ENCODE results near the gene PCDHAC2. TPM values are rescaled to one million over a fixed set of nuclear protein-coding genes. Genes with fewer than 3 reads are reported as not detected.
A peak's percentile ranks its signal among the peaks of the same experiment; 100 is the strongest.

The PCDHAC2 gene
- total and polyA plus RNA-seq, 2 donors (not counting 3 experiments of a cell fraction or from before 2014, with no cell fraction given) = 1.00 to 1.2 TPM

DNA sequence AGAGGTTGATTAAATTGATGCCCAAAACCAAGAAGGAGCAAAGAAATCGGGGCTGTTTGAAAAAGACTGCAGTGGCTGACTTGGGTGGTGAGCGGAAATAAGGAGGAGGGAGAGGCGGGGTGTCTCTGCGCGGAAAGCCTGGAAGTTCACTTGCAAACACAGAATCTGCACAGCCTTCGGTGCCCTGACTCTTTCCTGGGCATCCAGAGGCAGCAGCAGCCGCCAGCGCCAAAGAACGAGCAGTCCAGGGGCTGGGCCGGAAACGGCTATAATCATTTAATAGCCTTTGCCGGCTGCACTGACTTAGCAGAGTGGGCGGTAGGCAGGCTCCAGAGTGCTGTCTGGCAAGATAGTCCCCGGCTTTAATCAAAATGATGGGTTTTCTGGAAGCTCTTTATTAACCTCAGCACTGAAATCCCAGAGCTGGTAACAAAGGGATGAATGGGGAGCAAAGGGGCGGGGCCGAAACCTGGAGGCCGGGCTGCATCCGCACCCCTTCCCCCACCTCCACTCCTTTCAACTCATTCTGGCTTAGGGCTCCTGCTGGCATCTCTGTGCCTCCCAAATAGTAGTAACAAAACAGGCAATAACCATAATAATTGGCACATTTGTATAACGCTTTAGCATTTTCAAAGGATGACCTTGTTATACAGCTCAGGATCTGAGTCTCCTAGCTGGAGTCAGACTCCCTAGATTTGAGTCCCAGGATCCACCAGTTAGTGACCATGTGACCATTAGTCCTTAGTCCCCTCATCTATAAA is 35.7 kb downstream of the PCDHAC2 start:
- peak overlapping the region; percentile 6 to 31 (median 12) for H3K4me3 ChIP-seq (replicated peaks in 1 of 3; ENCODE audit: insufficient read depth in 1 of 3, low read depth in 1 of 3, low read length in 3 of 3)
- H3K79me2 ChIP-seq (ENCODE audit: control insufficient read depth, insufficient read depth, low read length) = no peaks in the 10 kb centered on the region
- peak overlapping the region; percentile 52 for H2AFZ ChIP-seq (ENCODE audit: low read depth, low read length)
- CTCF ChIA-PET = no interaction called here
- H3K36me3 ChIP-seq (ENCODE audit: control insufficient read depth in 2 of 2, extremely low read depth in 1 of 2, insufficient read depth in 2 of 2, low read length in 2 of 2) = no peaks in the 10 kb centered on the region
- TF ChIP-seq POLR2AphosphoS5 (IDR thresholded peaks at IDR 0.05; ENCODE audit: insufficient read depth, low read depth, low read length) (no peak), POLR2A (IDR thresholded peaks at IDR 0.05; ENCODE audit: low read depth, low read length) (no peak), GATA2 (IDR thresholded peaks at IDR 0.05; ENCODE audit: insufficient read depth, insufficient read length, low read depth, low read length) (no peak), JUN (IDR thresholded peaks at IDR 0.05; ENCODE audit: borderline replicate concordance, insufficient read depth, insufficient read length, low read depth) (no peak), FOS (IDR thresholded peaks at IDR 0.05; ENCODE audit: borderline replicate concordance, insufficient read depth, low read length) (no peak), EZH2 (IDR thresholded peaks at IDR 0.05; ENCODE audit: borderline replicate concordance, low read depth, low read length, severe bottlenecking) (no peak), MYC (IDR thresholded peaks at IDR 0.05; ENCODE audit: low read depth, low read length) (no peak)
- TF ChIP-seq, protein P1, sequence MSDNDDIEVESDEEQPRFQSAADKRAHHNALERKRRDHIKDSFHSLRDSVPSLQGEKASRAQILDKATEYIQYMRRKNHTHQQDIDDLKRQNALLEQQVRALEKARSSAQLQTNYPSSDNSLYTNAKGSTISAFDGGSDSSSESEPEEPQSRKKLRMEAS (IDR thresholded peaks at IDR 0.05; ENCODE audit: insufficient read depth, insufficient read length) = no peak
- TF ChIP-seq, protein P2, sequence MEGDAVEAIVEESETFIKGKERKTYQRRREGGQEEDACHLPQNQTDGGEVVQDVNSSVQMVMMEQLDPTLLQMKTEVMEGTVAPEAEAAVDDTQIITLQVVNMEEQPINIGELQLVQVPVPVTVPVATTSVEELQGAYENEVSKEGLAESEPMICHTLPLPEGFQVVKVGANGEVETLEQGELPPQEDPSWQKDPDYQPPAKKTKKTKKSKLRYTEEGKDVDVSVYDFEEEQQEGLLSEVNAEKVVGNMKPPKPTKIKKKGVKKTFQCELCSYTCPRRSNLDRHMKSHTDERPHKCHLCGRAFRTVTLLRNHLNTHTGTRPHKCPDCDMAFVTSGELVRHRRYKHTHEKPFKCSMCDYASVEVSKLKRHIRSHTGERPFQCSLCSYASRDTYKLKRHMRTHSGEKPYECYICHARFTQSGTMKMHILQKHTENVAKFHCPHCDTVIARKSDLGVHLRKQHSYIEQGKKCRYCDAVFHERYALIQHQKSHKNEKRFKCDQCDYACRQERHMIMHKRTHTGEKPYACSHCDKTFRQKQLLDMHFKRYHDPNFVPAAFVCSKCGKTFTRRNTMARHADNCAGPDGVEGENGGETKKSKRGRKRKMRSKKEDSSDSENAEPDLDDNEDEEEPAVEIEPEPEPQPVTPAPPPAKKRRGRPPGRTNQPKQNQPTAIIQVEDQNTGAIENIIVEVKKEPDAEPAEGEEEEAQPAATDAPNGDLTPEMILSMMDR (IDR thresholded peaks at IDR 0.05; ENCODE audit: extremely low read depth in 1 of 2, insufficient read depth in 1 of 2, low read depth in 1 of 2, low read length in 2 of 2) = no peak
- dilution Hi-C loops (cut with MboI; ENCODE audit: extremely low pct_ligation_motif_present, low sequenced_read_pairs) (no loop called here), intact Hi-C loops (cut with micrococcal nuclease) (no loop called here)
- no peak overlapping the region for H3K27ac ChIP-seq (ENCODE audit: insufficient read depth, low read depth, low read length)
- peak; percentile 58 for FAIRE-seq
- H3K9me3 ChIP-seq (replicated peaks; ENCODE audit: control insufficient read depth, insufficient read depth, low read length) = no peaks in the 10 kb centered on the region
- peak; percentile 12 for DNase-seq (ENCODE audit: low read depth, low spot score)
- peaks cover 6% of the 10 kb centered on the region for H3K4me1 ChIP-seq (ENCODE audit: control insufficient read depth, extremely low read depth, insufficient read depth, low read length)
- POLR2A ChIA-PET = no interaction called here
- H3K9ac ChIP-seq (replicated peaks; ENCODE audit: extremely low read depth, insufficient read depth, low read length) = no peak overlapping the region
- H3K9me1 ChIP-seq (replicated peaks; ENCODE audit: control insufficient read depth, extremely low read depth, insufficient read depth, low read length) = no peaks in the 10 kb centered on the region
- H3K4me2 ChIP-seq (ENCODE audit: insufficient read depth, low read length) = peak overlapping the region; percentile 54
- H3K27me3 ChIP-seq (ENCODE audit: control insufficient read depth in 2 of 2, insufficient read depth in 2 of 2, low read length in 2 of 2) = no peaks in the 10 kb centered on the region
- BruUV-seq (replicated peaks) = no TSS peak
- H4K20me1 ChIP-seq (replicated peaks; ENCODE audit: control insufficient read depth, extremely low read depth, insufficient read depth, low read length) = no peaks in the 10 kb centered on the region
